Testis (tissue), 5 donors: ENCODE results near the gene CLIP2. TPM values are rescaled to one million over a fixed set of nuclear protein-coding genes. Genes with fewer than 3 reads are reported as not detected.
"Not testable (repeated sequence)": the region's sequence is repeated elsewhere in the genome, so short reads cannot be mapped to it uniquely, and the experiment has no call there.

Source experiments
- DNase-seq: peaks from one replicate; pipeline ENCODE4 v3.0.0-alpha.2; 2019
- H3K27ac ChIP-seq, 2 donors: fragments of 200-600 bp; sonication (generic); one replicate each; pipeline ENCODE4 v1.5.1; 2019
- H3K27me3 ChIP-seq: fragments of 200-600 bp; sonication (generic); one replicate; pipeline ENCODE4 v1.5.1; 2019
- H3K36me3 ChIP-seq: fragments of 200-600 bp; sonication (generic); one replicate; pipeline ENCODE4 v1.5.1; 2017; ENCODE audit warnings: low read depth; ENCODE audit errors: missing control alignments
- H3K4me1 ChIP-seq: fragments of 200-600 bp; sonication (generic); one replicate; pipeline ENCODE4 v1.5.1; 2019
- H3K4me3 ChIP-seq, 2 donors: fragments of 200-600 bp; sonication (generic); one replicate each; pipeline ENCODE4 v1.5.1; 2017 to 2019
- H3K9me3 ChIP-seq: fragments of 200-600 bp; sonication (generic); one replicate; pipeline ENCODE4 v1.5.1; 2017
- CTCF ChIP-seq, 3 experiments: fragments of 450-650 bp in 2 of 3; fragments of 200-600 bp in 1 of 3; sonication (generic) in 1 of 3; IDR thresholded peaks; one replicate each; pipeline ENCODE4 v1.5.1; 2016 to 2019; ENCODE audit warnings: antibody characterized with exemption in 3 of 3, mild to moderate bottlenecking in 2 of 3, moderate library complexity in 1 of 3
- POLR2A ChIP-seq: fragments of 450-650 bp; IDR thresholded peaks from one replicate; pipeline ENCODE4 v1.6.1; 2017; ENCODE audit warnings: antibody characterized with exemption, mild to moderate bottlenecking, moderate library complexity
- WGBS, 2 donors: methylation state at CpG; one replicate each; pipeline ENCODE4 v1.1.5; 2018; 5-methylcytosine and 5-hydroxymethylcytosine counted together
- intact Hi-C: fragments of 100-400 bp; cut with DNase I; formaldehyde crosslinking; loops from one replicate; pipeline ENCODE4 v1.15.1; 2023; ENCODE audit warnings: low total_unique reads
- long read RNA-seq, 2 donors: transcript quantifications; one replicate each; lab custom pipeline, GENCODE V29; 2026
- polyA plus RNA-seq: library from polyadenylated mRNA; stranded (reverse); fragments of 350-450 nt; fragmentation: Illumina TruSeq; extraction: RNeasy Lipid Tissue Mini Kit (QIAGEN cat#74804); gene quantifications from one replicate; pipeline ENCODE4 v1.2.3, GENCODE V29; 2014; ENCODE audit warnings: low read depth, low replicate concordance; ENCODE audit not compliant: insufficient read depth
- total RNA-seq, 2 donors: library from RNA; depleted of rRNA; stranded (reverse); fragments of >200 nt; gene quantifications; one replicate each; pipeline ENCODE4 v1.2.3, GENCODE V29; 2016

CLIP2 gene
- total RNA-seq: 10 to 100 TPM; 16.5 to 19.8 TPM
- polyA plus RNA-seq: 8.5 TPM
- long read RNA-seq, donor 1, full-length matches to known transcripts: 2 of 9 reads
- long read RNA-seq, donor 1, partial matches to known transcripts: 7 of 9 reads
- long read RNA-seq, donor 1, other reads (novel, unspliced or antisense): 0 of 9 reads
- long read RNA-seq, donor 2, full-length matches to known transcripts: 1 of 20 reads
- long read RNA-seq, donor 2, partial matches to known transcripts: 19 of 20 reads
- long read RNA-seq, donor 2, other reads (novel, unspliced or antisense): 0 of 20 reads

- no peaks in the 10 kb centered on the region for H3K27me3 ChIP-seq
- intact Hi-C loops: no loop called here
- peaks cover 25% of the 10 kb centered on the region for H3K4me1 ChIP-seq
- WGBS, 2 donors: 0% methylated on average over 9 to 41 of the region's 67 CpGs
- H3K4me3 ChIP-seq: peak within 1 kb of the TSS; percentile 76 to 80
- peak within 1 kb of the TSS; percentile 31 to 66 for H3K27ac ChIP-seq
- TF ChIP-seq POLR2A (no peak), CTCF (IDR thresholded peaks at IDR 0.05) (no peak)
- DNase-seq: peak; percentile 84
- H3K36me3 ChIP-seq: no peaks in the 10 kb centered on the region
- H3K9me3 ChIP-seq: no peaks in the 10 kb centered on the region
These were observed at the start of gene CLIP2 for GRCh38 chr7:74289018-74289658. Gene CLIP2, plus strand, starts transcription at chr7:74289407. Its CDS starts 28,140 bp downstream, at chr7:74317547.

- 84 to 89% methylated on average over 4 of the region's 4 CpGs for WGBS, 2 donors
- intact Hi-C loops: no loop called here
- TF ChIP-seq CTCF (IDR thresholded peaks at IDR 0.05): no peak
- TF ChIP-seq POLR2A: no peak
- Histone ChIP-seq H3K4me1 (no peaks in the 10 kb centered on the region), H3K4me3 (no peak overlapping the region), H3K36me3 (no peaks in the 10 kb centered on the region), H3K9me3 (no peaks in the 10 kb centered on the region), H3K27ac (no peak overlapping the region), H3K27me3 (no peaks in the 10 kb centered on the region)
- DNase-seq: no peak
These were observed 48.7 kb upstream of the CLIP2 start for GRCh38 chr7:74240482-74240881.

- H3K4me3 ChIP-seq: no peak overlapping the region
- TF ChIP-seq CTCF (IDR thresholded peaks at IDR 0.05) (no peak), POLR2A (no peak)
- no peaks in the 10 kb centered on the region for H3K9me3 ChIP-seq
- H3K27ac ChIP-seq: no peak overlapping the region
- no peaks in the 10 kb centered on the region for H3K4me1 ChIP-seq
- no peak for DNase-seq
- intact Hi-C loops: no loop called here
- H3K27me3 ChIP-seq: no peaks in the 10 kb centered on the region
- WGBS, 2 donors: 92 to 93% methylated on average over 6 of the region's 6 CpGs
- no peaks in the 10 kb centered on the region for H3K36me3 ChIP-seq
These were observed 47.1 kb upstream of the CLIP2 start for GRCh38 chr7:74242122-74242443.

GRCh38 chr7:74246497-74246896 is 42.7 kb upstream of the CLIP2 start:
- Histone ChIP-seq H3K4me1 (no peaks in the 10 kb centered on the region), H3K36me3 (no peaks in the 10 kb centered on the region), H3K9me3 (no peaks in the 10 kb centered on the region), H3K27me3 (no peaks in the 10 kb centered on the region), H3K4me3 (no peak overlapping the region), H3K27ac (no peak overlapping the region)
- DNase-seq: no peak
- 74 to 79% methylated on average over 4 of the region's 4 CpGs for WGBS, 2 donors
- intact Hi-C loops: no loop called here
- TF ChIP-seq CTCF (IDR thresholded peaks at IDR 0.05): no peak
- no peak for TF ChIP-seq POLR2A

- DNase-seq: no peak
- WGBS, 2 donors: 90 to 95% methylated on average over 6 of the region's 6 CpGs
- intact Hi-C loops: no loop called here
- no peaks in the 10 kb centered on the region for H3K27me3 ChIP-seq
- H3K36me3 ChIP-seq: no peaks in the 10 kb centered on the region
- no peaks in the 10 kb centered on the region for H3K9me3 ChIP-seq
- H3K4me3 ChIP-seq: no peak overlapping the region
- no peak overlapping the region for H3K27ac ChIP-seq
- H3K4me1 ChIP-seq: no peaks in the 10 kb centered on the region
- TF ChIP-seq POLR2A (no peak), CTCF (IDR thresholded peaks at IDR 0.05) (no peak)
These were observed 41.1 kb upstream of the CLIP2 start for GRCh38 chr7:74248156-74248555.

- H3K27me3 ChIP-seq, H3K4me3 ChIP-seq, H3K27ac ChIP-seq, DNase-seq, intact Hi-C loops, H3K36me3 ChIP-seq, H3K9me3 ChIP-seq, H3K4me1 ChIP-seq: not testable (repeated sequence)
- 95 to 97% methylated on average over 8 to 10 of the region's 10 CpGs for WGBS, 2 donors
These were observed 40.1 kb upstream of the CLIP2 start for GRCh38 chr7:74249058-74249457.
